Mucosa of descending colon (tissue), 3 donors: ENCODE results near the gene EIF4E. TPM values are rescaled to one million over a fixed set of nuclear protein-coding genes. Genes with fewer than 3 reads are reported as not detected.

Experiments used
- ATAC-seq: fragments of 200-7000 bp; cut with Tn5 transposase; one replicate; pipeline ENCODE4 v1.9.1; 2020; ENCODE audit warnings: mild to moderate bottlenecking, moderate library complexity
- DNase-seq, 3 donors: peaks; one replicate each; pipeline ENCODE4 v3.0.0-alpha.2; 2020
- H3K36me3 ChIP-seq: fragments of 200-600 bp; one replicate; pipeline ENCODE4 v1.8.0; 2021; ENCODE audit warnings: low read depth, mild to moderate bottlenecking
- H3K4me1 ChIP-seq: fragments of 200-600 bp; one replicate; pipeline ENCODE4 v1.8.0; 2021; ENCODE audit warnings: low read depth, mild to moderate bottlenecking
- H3K4me3 ChIP-seq: fragments of 200-600 bp; one replicate; pipeline ENCODE4 v1.8.0; 2021; ENCODE audit warnings: mild to moderate bottlenecking
- H3K9me3 ChIP-seq: fragments of 200-600 bp; one replicate; pipeline ENCODE4 v1.8.0; 2021; ENCODE audit warnings: mild to moderate bottlenecking
- CTCF ChIP-seq: fragments of 200-600 bp; IDR thresholded peaks from one replicate; pipeline ENCODE4 v1.8.0; 2022; ENCODE audit warnings: antibody characterized with exemption, mild to moderate bottlenecking
- intact Hi-C, 2 donors: fragments of 100-400 bp; cut with DNase I in 1 of 2; cut with micrococcal nuclease in 1 of 2; formaldehyde crosslinking; loops; one replicate each; pipeline versions ENCODE4 v1.11.0 to v1.11.1; 2022; cut with DNase I, micrococcal nuclease
- total RNA-seq, 3 donors: library from RNA; stranded (reverse); fragmentation: NEBNext Ultra II Directional in 2 of 3; extraction: Animal tissue kit (Norgen Biotek cat#: 25700) in 2 of 3; gene quantifications; one replicate each; pipeline versions ENCODE4 v1.2.1 to v1.2.4, GENCODE V29; 2021 to 2023
- donor health status: DM: no; HTN: no; CAD: no; lungs with moderate emphysema.
- donor health status: DM: no; HTN: no; CAD: no.
- donor health status: DM: no; HTN: yes; CAD: no.

EIF4E gene
- total RNA-seq, 3 donors from 2014 or later, result 66.7 to 87.6 (median 81.0) TPM

DNA sequence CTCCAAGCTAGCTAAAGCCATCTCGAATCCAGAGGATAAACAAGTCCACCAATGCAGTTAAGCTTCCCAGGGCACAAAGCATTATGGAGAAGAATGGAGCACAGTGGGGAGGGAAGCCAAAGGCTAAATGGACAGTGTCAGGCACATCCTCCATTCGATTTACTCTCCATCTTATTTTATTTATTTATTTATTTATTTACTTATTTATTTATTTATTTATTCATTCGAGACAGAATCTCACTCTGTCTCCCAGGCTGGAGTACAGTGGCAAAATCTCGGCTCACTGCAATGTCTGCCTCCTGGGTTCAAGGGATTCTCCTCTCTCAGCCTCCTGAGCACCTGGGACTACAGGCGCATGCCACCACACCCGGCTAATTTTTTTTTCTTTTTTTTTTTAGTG is 26.3 kb upstream of the EIF4E start:
- intact Hi-C loops, result no loop called here
- Histone ChIP-seq H3K9me3 (no peaks in the 10 kb centered on the region), H3K4me1 (no peaks in the 10 kb centered on the region), H3K4me3 (no peak overlapping the region), H3K36me3 (no peaks in the 10 kb centered on the region)
- DNase-seq (no peak), ATAC-seq (no peak)
- TF ChIP-seq CTCF, result no peak

GRCh38 chr4:98951710-98952109 is 22.8 kb upstream of the EIF4E start:
- no peaks in the 10 kb centered on the region for H3K36me3 ChIP-seq
- no peak overlapping the region for H3K4me3 ChIP-seq
- no peak for DNase-seq
- TF ChIP-seq CTCF, result no peak
- H3K9me3 ChIP-seq, result no peaks in the 10 kb centered on the region
- H3K4me1 ChIP-seq, result no peaks in the 10 kb centered on the region
- intact Hi-C loops, result no loop called here
- ATAC-seq, result no peak

- DNase-seq, result no peak
- no peaks in the 10 kb centered on the region for H3K9me3 ChIP-seq
- intact Hi-C loops, result no loop called here
- TF ChIP-seq CTCF, result no peak
- H3K4me3 ChIP-seq, result no peak overlapping the region
- no peak for ATAC-seq
- H3K4me1 ChIP-seq, result no peaks in the 10 kb centered on the region
- no peaks in the 10 kb centered on the region for H3K36me3 ChIP-seq
Measured at GRCh38 chr4:98950925-98951324, 22.0 kb upstream of the EIF4E start.

DNA sequence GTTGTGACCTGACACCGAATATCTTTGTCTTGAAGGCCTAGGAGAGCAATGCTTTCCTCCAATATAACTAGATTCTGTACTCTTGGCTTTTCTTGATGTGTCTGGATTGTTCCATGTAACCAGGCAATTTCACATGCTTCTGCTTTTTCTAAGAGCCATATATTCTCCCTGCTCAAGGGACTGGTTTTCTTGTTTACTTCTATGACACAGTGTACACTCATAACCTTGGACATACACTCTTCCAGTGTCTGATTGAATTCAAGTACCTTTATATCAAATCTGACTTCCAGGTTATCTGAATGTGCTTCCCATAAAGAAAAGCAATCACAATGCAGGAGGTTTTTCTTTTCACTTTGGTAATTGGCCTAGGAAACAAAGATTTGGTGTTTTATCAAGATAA is 17.4 kb upstream of the EIF4E start:
- no peak for TF ChIP-seq CTCF
- no peaks in the 10 kb centered on the region for H3K9me3 ChIP-seq
- no peak overlapping the region for H3K4me3 ChIP-seq
- no peak for DNase-seq
- H3K36me3 ChIP-seq, result no peaks in the 10 kb centered on the region
- intact Hi-C loops, result no loop called here
- H3K4me1 ChIP-seq, result no peaks in the 10 kb centered on the region
- peak; percentile 31 for ATAC-seq

- DNase-seq (no peak), ATAC-seq (no peak)
- TF ChIP-seq CTCF, result no peak
- no peak overlapping the region for H3K4me3 ChIP-seq
- H3K4me1 ChIP-seq, result no peaks in the 10 kb centered on the region
- intact Hi-C loops, result no loop called here
- H3K36me3 ChIP-seq, result no peaks in the 10 kb centered on the region
- no peaks in the 10 kb centered on the region for H3K9me3 ChIP-seq
Measured at GRCh38 chr4:98945297-98945850, 16.4 kb upstream of the EIF4E start.

DNA sequence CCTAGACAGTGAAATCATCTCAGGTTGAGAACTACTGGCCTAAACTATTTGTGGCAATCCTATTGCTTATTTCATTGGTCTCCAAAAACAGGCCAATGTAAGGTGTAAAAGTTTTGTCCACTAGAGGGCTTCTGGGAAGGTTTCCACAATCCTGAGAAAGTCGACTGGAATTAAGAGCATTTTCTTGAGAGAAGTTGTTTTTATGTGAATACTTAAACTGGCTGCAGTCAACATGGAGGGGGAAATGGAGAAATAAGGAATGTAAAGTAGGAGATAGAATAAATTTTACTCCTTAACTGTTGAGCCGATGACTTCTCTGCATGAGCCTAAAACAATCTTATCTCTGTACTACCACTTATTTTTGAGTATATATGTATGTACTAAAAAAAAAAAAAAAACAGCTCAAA is 11.0 kb upstream of the EIF4E start:
- peak; percentile 47 for ATAC-seq
- intact Hi-C loops, result no loop called here
- Histone ChIP-seq H3K4me3 (no peak overlapping the region), H3K4me1 (no peaks in the 10 kb centered on the region), H3K9me3 (no peaks in the 10 kb centered on the region), H3K36me3 (no peaks in the 10 kb centered on the region)
- DNase-seq, result peak in 1 of 3 donors; percentile 42
- TF ChIP-seq CTCF, result peak; percentile 30
